Esophagus muscularis mucosa (tissue), 4 donors: ENCODE results near the gene MLN. TPM values are rescaled to one million over a fixed set of nuclear protein-coding genes. Genes with fewer than 3 reads are reported as not detected.

Source experiments
- DNase-seq: peaks from one replicate; pipeline ENCODE4 v3.0.0-alpha.2; 2017; ENCODE audit errors: extremely low spot score
- H3K27ac ChIP-seq, 4 donors: fragments of 200-600 bp; sonication (generic); replicated peaks in 1 of 4; 1 replicate in 3 of 4; 2 replicates in 1 of 4; pipeline ENCODE4 v1.5.1; 2016 to 2019; ENCODE audit warnings: mild to moderate bottlenecking in 1 of 4
- H3K27me3 ChIP-seq, 4 donors: fragments of 200-600 bp; sonication (generic); one replicate each; pipeline versions ENCODE4 v1.5.1 to v1.6.0; 2016 to 2019
- H3K36me3 ChIP-seq, 4 donors: fragments of 200-600 bp; sonication (generic); one replicate each; pipeline ENCODE4 v1.5.1; 2016 to 2019
- H3K4me1 ChIP-seq, 4 donors: fragments of 200-600 bp; sonication (generic); one replicate each; pipeline ENCODE4 v1.5.1; 2016 to 2019
- H3K4me3 ChIP-seq, 4 donors: fragments of 200-600 bp; sonication (generic); 1 replicate in 2 of 4; 2 replicates in 2 of 4; pipeline ENCODE4 v1.5.1; 2016 to 2019; ENCODE audit warnings: mild to moderate bottlenecking in 4 of 4, moderate library complexity in 1 of 4
- H3K9me3 ChIP-seq, 4 donors: fragments of 200-600 bp; sonication (generic); 1 replicate in 3 of 4; 2 replicates in 1 of 4; pipeline ENCODE4 v1.5.1; 2016 to 2019
- CTCF ChIP-seq, 3 experiments: fragments of 200-600 bp in 2 of 3; fragments of 450-650 bp in 1 of 3; sonication (generic) in 2 of 3; IDR thresholded peaks; one replicate each; pipeline ENCODE4 v1.5.1; 2017 to 2019; ENCODE audit warnings: antibody characterized with exemption in 3 of 3, mild to moderate bottlenecking in 2 of 3, moderate library complexity in 1 of 3
- EP300 ChIP-seq: sonication (generic); formaldehyde crosslinking; IDR thresholded peaks from one replicate; pipeline ENCODE4 v1.6.1; 2017; ENCODE audit warnings: antibody characterized with exemption
- POLR2A ChIP-seq: fragments of 450-650 bp; IDR thresholded peaks from one replicate; pipeline ENCODE4 v1.6.1; 2017; ENCODE audit warnings: antibody characterized with exemption, moderate library complexity, mild to moderate bottlenecking, low read depth
- POLR2AphosphoS5 ChIP-seq, 2 donors: sonication (generic); formaldehyde crosslinking; IDR thresholded peaks; one replicate each; pipeline ENCODE4 v1.6.1; 2017; ENCODE audit warnings: antibody characterized with exemption in 2 of 2
- WGBS: methylation state at CpG from one replicate; pipeline ENCODE4 v1.1.5; 2018; 5-methylcytosine and 5-hydroxymethylcytosine counted together
- intact Hi-C: fragments of 100-400 bp; cut with DNase I; formaldehyde crosslinking; loops from one replicate; pipeline ENCODE4 v1.15.1; 2023
- total RNA-seq, 4 donors: library from RNA; depleted of rRNA; stranded (reverse); fragments of >200 nt; gene quantifications; one replicate each; pipeline versions ENCODE4 v1.1.0 to v1.2.1, GENCODE V29; 2016

The MLN gene
- total RNA-seq, 4 donors from 2014 or later = not detected

- intact Hi-C loops = no loop called here
- peaks cover 8 to 13% (median 10%) of the 10 kb centered on the region in 4 donors for H3K4me1 ChIP-seq
- H3K27ac ChIP-seq = no peak overlapping the region
- H3K27me3 ChIP-seq = peaks cover 0 to 10% (median 0%) of the 10 kb centered on the region in 4 donors
- H3K36me3 ChIP-seq = no peaks in the 10 kb centered on the region
- TF ChIP-seq POLR2AphosphoS5 (IDR thresholded peaks at IDR 0.05) (no peak), EP300 (no peak), POLR2A (no peak), CTCF (IDR thresholded peaks at IDR 0.05) (no peak)
- no peaks in the 10 kb centered on the region for H3K9me3 ChIP-seq
- DNase-seq = no peak
- 68% methylated on average over 20 of the region's 21 CpGs for WGBS
- H3K4me3 ChIP-seq = no peak overlapping the region
Observed at GRCh38 chr6:33830635-33831240, 26.9 kb upstream of the MLN start.

GRCh38 chr6:33828764-33829731 lies 25.2 kb upstream of the MLN start:
- DNase-seq = no peak
- Histone ChIP-seq H3K4me1 (peaks cover 8 to 13% (median 10%) of the 10 kb centered on the region in 4 donors), H3K27ac (no peak overlapping the region), H3K9me3 (no peaks in the 10 kb centered on the region), H3K36me3 (no peaks in the 10 kb centered on the region), H3K4me3 (no peak overlapping the region), H3K27me3 (peaks cover 0 to 10% (median 0%) of the 10 kb centered on the region in 4 donors)
- TF ChIP-seq POLR2A = no peak
- TF ChIP-seq POLR2AphosphoS5 (IDR thresholded peaks at IDR 0.05) = no peak
- no peak for TF ChIP-seq EP300
- no peak for TF ChIP-seq CTCF (IDR thresholded peaks at IDR 0.05)
- intact Hi-C loops = no loop called here
- WGBS = 32% methylated on average over 15 of the region's 15 CpGs

- no peak for DNase-seq
- Histone ChIP-seq H3K9me3 (no peaks in the 10 kb centered on the region), H3K36me3 (no peaks in the 10 kb centered on the region), H3K4me3 (no peak overlapping the region), H3K27me3 (peaks cover 0 to 15% (median 0%) of the 10 kb centered on the region in 4 donors), H3K4me1 (peaks cover 8 to 13% (median 10%) of the 10 kb centered on the region in 4 donors), H3K27ac (no peak overlapping the region)
- intact Hi-C loops = no loop called here
- TF ChIP-seq EP300 (no peak), CTCF (IDR thresholded peaks at IDR 0.05) (no peak), POLR2AphosphoS5 (IDR thresholded peaks at IDR 0.05) (no peak), POLR2A (no peak)
- 53% methylated on average over 4 of the region's 4 CpGs for WGBS
Observed at GRCh38 chr6:33828452-33828763, 24.6 kb upstream of the MLN start.

GRCh38 chr6:33827546-33828451 lies 24.0 kb upstream of the MLN start:
- TF ChIP-seq POLR2A = no peak
- no peak for TF ChIP-seq POLR2AphosphoS5 (IDR thresholded peaks at IDR 0.05)
- no peak for TF ChIP-seq CTCF (IDR thresholded peaks at IDR 0.05)
- TF ChIP-seq EP300 = no peak
- no peak overlapping the region for H3K4me3 ChIP-seq
- intact Hi-C loops = no loop called here
- no peaks in the 10 kb centered on the region for H3K36me3 ChIP-seq
- H3K4me1 ChIP-seq = peaks cover 8 to 13% (median 10%) of the 10 kb centered on the region in 4 donors
- WGBS = 74% methylated on average over 13 of the region's 14 CpGs
- peaks cover 0 to 21% (median 0%) of the 10 kb centered on the region in 4 donors for H3K27me3 ChIP-seq
- H3K27ac ChIP-seq = no peak overlapping the region
- no peak for DNase-seq
- H3K9me3 ChIP-seq = no peaks in the 10 kb centered on the region
